KMS-11 (cell line): ENCODE results near the gene RAD51B.
"Not testable (repeated sequence)": the region's sequence is repeated elsewhere in the genome, so short reads cannot be mapped to it uniquely, and the experiment has no call there.

Experiments
- H2AFZ ChIP-seq: fragments of 200-600 bp; sonication (generic); 2 replicates; pipeline ENCODE4 v1.6.1; 2016; ENCODE audit warnings: antibody characterized with exemption, mixed run types, low read depth
- H3K27ac ChIP-seq: fragments of 200-600 bp; sonication (generic); 2 replicates; pipeline ENCODE4 v1.6.1; 2016; ENCODE audit warnings: mild to moderate bottlenecking, mixed run types
- H3K27me3 ChIP-seq: fragments of 200-600 bp; sonication (generic); 2 replicates; pipeline ENCODE4 v1.6.1; 2017; ENCODE audit warnings: mild to moderate bottlenecking, low read depth, mixed run types, moderate library complexity; ENCODE audit not compliant: insufficient read depth
- H3K36me3 ChIP-seq: fragments of 200-600 bp; sonication (generic); 2 replicates; pipeline ENCODE4 v1.6.1; 2017; ENCODE audit warnings: mild to moderate bottlenecking, mixed run types; ENCODE audit not compliant: insufficient read depth
- H3K4me1 ChIP-seq: fragments of 200-600 bp; sonication (generic); 2 replicates; pipeline ENCODE4 v1.6.1; 2016; ENCODE audit warnings: mild to moderate bottlenecking, low read depth, mixed run types; ENCODE audit not compliant: poor library complexity, severe bottlenecking
- H3K4me2 ChIP-seq: fragments of 200-600 bp; sonication (generic); 2 replicates; pipeline ENCODE4 v1.7.0; 2016; ENCODE audit warnings: mild to moderate bottlenecking, mixed run types
- H3K4me3 ChIP-seq: fragments of 200-600 bp; sonication (generic); IDR thresholded peaks from 2 replicates; pipeline ENCODE4 v1.6.1; 2017; ENCODE audit warnings: low read depth, low read length, mixed read lengths; ENCODE audit not compliant: insufficient read depth
- H3K79me2 ChIP-seq: fragments of 200-600 bp; sonication (generic); 2 replicates; pipeline ENCODE4 v1.6.1; 2016; ENCODE audit warnings: low read depth, mixed run types; ENCODE audit not compliant: insufficient read depth
- H3K9ac ChIP-seq: fragments of 200-600 bp; sonication (generic); 2 replicates; pipeline ENCODE4 v1.6.1; 2016; ENCODE audit warnings: mild to moderate bottlenecking, mixed run types
- H4K20me1 ChIP-seq: fragments of 200-600 bp; sonication (generic); 2 replicates; pipeline ENCODE4 v1.6.1; 2016; ENCODE audit warnings: mild to moderate bottlenecking, mixed run types; ENCODE audit not compliant: insufficient read depth
- TF ChIP-seq, protein P1 (sequence below): fragments of 200-600 bp; sonication (generic); conservative IDR thresholded peaks from 2 replicates; pipeline ENCODE4 v1.6.1; 2017; ENCODE audit warnings: low read depth, mild to moderate bottlenecking, antibody characterized with exemption, low read length, moderate library complexity, mixed read lengths

RAD51B gene

DNA sequence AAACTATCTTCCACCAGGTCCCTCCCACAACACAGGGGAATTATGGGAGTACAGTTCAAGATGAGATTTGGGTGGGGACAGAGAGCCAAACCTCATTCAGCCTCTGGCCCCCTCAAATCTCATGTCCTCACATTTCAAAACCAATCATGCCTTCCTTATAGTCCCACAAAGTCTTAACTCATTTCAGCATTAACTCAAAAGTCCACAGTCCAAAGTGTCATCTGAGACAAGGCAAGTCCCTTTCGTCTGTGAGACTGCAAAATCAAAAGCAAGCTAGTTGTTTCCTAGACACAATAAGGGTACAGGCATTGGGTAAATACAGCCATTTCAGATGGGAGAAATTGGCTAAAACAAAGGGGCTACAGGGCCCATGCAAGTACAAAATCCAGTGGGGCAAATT, 147.6 kb downstream of the RAD51B start:
- Histone ChIP-seq H3K9ac (no peak overlapping the region), H3K27me3 (no peaks in the 10 kb centered on the region), H3K4me1 (no peaks in the 10 kb centered on the region), H3K36me3 (no peaks in the 10 kb centered on the region), H3K27ac (no peak overlapping the region), H3K4me2 (no peak overlapping the region), H3K79me2 (no peaks in the 10 kb centered on the region), H2AFZ (no peak overlapping the region), H3K4me3 (no peak overlapping the region), H4K20me1 (no peaks in the 10 kb centered on the region)
- TF ChIP-seq, protein P1, sequence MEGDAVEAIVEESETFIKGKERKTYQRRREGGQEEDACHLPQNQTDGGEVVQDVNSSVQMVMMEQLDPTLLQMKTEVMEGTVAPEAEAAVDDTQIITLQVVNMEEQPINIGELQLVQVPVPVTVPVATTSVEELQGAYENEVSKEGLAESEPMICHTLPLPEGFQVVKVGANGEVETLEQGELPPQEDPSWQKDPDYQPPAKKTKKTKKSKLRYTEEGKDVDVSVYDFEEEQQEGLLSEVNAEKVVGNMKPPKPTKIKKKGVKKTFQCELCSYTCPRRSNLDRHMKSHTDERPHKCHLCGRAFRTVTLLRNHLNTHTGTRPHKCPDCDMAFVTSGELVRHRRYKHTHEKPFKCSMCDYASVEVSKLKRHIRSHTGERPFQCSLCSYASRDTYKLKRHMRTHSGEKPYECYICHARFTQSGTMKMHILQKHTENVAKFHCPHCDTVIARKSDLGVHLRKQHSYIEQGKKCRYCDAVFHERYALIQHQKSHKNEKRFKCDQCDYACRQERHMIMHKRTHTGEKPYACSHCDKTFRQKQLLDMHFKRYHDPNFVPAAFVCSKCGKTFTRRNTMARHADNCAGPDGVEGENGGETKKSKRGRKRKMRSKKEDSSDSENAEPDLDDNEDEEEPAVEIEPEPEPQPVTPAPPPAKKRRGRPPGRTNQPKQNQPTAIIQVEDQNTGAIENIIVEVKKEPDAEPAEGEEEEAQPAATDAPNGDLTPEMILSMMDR = no peak

DNA sequence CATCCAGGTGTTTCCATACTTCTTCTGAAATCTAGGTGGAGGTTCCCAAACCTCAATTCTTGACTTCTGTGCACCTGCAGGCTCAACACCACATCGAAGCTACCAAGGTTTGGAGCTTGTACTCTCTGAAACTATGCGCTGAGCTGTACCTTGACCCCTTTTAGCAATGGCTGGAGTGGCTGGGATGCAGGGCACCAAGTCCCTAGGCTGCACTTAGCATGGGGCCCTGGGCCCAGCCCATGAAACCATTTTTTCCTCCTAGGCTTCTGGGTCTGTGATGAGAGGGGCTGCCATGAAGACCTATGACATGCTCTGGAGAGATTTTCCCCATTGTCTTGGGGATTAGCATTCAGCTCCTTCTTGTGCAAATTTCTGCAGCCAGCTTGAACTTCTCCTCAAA, 148.4 kb downstream of the RAD51B start:
- not testable (repeated sequence) for H3K9ac ChIP-seq, H3K27ac ChIP-seq, H2AFZ ChIP-seq, H3K4me1 ChIP-seq, H3K4me2 ChIP-seq, H3K79me2 ChIP-seq, H3K36me3 ChIP-seq, H3K27me3 ChIP-seq, H3K4me3 ChIP-seq, H4K20me1 ChIP-seq

GRCh38 chr14:67970923-67971322, 151.3 kb downstream of the RAD51B start:
- Histone ChIP-seq H2AFZ (no peak overlapping the region), H3K79me2 (no peaks in the 10 kb centered on the region), H4K20me1 (no peaks in the 10 kb centered on the region), H3K27me3 (no peaks in the 10 kb centered on the region), H3K36me3 (no peaks in the 10 kb centered on the region), H3K4me3 (no peak overlapping the region), H3K27ac (no peak overlapping the region), H3K4me1 (peaks cover 6% of the 10 kb centered on the region), H3K4me2 (no peak overlapping the region), H3K9ac (no peak overlapping the region)
- TF ChIP-seq, protein P1 = no peak

- H3K4me3 ChIP-seq = no peak overlapping the region
- H3K36me3 ChIP-seq = no peaks in the 10 kb centered on the region
- H3K79me2 ChIP-seq = no peaks in the 10 kb centered on the region
- TF ChIP-seq, protein P1 = no peak
- H3K4me1 ChIP-seq = peaks cover 7% of the 10 kb centered on the region
- no peak overlapping the region for H3K27ac ChIP-seq
- no peak overlapping the region for H3K9ac ChIP-seq
- H2AFZ ChIP-seq = no peak overlapping the region
- no peaks in the 10 kb centered on the region for H4K20me1 ChIP-seq
- H3K4me2 ChIP-seq = no peak overlapping the region
- H3K27me3 ChIP-seq = no peaks in the 10 kb centered on the region
Measured at GRCh38 chr14:67971627-67972625, 152.3 kb downstream of the RAD51B start.

DNA sequence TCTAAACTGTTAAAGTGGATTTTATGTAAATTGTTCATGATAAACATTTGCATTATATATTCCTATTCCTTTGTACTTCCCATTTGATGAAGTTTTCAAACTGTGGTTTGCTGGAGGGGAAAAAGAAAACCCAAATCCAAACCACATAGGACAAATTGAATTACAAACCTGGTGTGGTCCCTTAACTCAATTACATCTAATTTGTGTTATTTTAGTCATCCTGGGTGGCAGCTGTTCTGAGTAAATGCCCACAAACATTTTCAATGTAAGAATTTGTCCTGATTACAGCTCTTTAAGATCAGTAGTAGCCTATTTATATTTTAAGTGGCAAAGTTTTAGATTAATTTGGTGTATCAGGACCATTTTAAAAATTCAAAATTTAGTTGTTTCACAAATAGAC, 153.9 kb downstream of the RAD51B start:
- no peaks in the 10 kb centered on the region for H4K20me1 ChIP-seq
- no peak overlapping the region for H3K27ac ChIP-seq
- no peaks in the 10 kb centered on the region for H3K79me2 ChIP-seq
- no peaks in the 10 kb centered on the region for H3K36me3 ChIP-seq
- H3K9ac ChIP-seq = no peak overlapping the region
- no peak overlapping the region for H3K4me2 ChIP-seq
- no peak overlapping the region for H3K4me3 ChIP-seq
- H3K4me1 ChIP-seq = peaks cover 18% of the 10 kb centered on the region
- H3K27me3 ChIP-seq = no peaks in the 10 kb centered on the region
- TF ChIP-seq, protein P1 = no peak
- H2AFZ ChIP-seq = no peak overlapping the region
